ENCODE data around the gene IRX4.
"Not testable (repeated sequence)": the region's sequence is repeated elsewhere in the genome, so short reads cannot be mapped to it uniquely, and the experiment has no call there.

The IRX4 gene

DNA sequence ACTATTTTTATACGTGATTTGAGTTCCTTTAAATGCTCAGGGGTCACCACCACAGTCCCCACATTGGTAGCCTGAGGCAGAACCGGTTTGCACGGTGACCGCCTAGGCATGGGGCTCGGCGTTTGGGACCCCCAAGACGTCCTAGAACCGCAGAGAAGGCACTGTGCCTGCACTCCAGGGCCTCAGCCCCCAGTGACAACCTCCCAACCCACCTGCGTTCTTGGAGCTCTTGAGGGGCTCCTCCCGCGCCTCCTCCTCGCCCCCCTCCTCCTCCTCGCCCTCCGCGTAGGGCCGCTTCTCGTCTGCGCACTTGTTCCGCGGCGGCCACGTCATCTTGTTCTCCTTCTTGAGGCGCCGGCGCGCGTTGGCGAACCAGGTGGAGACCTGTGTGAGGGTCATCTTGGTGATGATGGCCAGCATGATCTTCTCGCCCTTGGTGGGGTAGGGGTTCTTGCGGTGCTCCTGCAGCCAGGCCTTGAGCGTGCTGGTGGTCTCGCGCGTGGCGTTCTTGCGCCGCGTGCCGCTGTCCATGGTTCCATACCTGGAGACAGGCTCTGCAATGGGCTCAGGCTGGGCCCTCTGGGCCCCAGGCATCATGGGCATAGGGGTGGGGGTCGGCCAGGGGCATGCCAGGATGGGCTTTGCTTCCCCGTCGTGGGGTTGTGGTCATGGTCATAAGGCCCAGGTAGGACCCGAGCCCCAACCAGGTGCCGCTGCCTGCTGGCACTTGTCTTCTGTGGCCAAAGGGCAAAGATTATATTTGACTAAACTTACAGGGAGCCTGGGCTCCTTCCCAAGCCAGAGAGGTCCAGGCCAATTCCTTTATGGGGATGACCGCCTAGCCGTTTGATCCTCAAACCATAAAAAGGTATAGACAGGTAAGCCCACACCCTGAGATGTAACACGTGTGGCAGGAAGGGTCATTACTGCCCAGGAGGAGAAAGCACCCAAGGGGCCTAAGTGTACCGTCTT lies 3.1 kb downstream of the IRX4 start:
- no peak for DNase-seq (ENCODE audit: low read depth in 4 of 4, low spot score in 1 of 4)

DNA sequence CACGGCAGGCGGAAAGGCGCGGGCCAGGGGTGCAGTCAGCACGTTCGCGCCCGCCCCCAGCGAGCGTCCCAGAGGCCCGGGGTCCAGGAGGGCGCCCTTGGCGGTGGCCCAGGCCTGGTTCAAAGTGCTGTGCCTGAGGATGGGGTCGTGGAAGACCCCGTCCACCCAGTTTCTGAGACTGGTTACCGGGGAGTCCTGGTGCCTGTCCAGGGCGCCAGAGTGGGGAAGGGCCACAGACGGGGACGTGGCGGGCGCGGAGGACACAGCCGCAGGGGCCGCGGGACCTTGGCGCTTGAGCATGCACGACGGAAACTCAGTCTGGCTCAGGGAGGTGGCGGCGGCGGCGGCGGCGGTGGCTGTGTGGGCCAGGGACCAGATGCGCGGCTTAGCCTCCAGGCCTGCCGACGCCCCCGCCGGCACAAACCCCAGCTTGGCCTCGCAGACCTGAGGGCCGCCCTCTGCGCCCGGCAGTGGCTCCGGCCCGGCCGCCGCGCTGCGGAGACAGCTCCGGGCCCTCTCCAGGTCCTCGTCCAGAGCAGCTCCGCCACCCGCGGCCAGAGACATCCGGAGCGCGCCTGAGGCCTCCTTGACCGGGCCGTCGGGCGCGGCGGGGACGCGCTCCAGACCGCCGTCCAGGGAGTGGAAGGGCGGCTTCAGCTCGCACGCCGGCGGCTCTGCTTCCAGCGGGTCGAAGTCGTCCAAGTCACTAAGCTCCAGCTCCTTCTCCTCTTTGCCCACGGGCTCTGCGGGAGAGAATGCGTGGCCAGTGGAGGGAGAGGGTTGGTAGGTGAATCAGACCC lies 4.5 kb downstream of the IRX4 start:
- DNase-seq (ENCODE audit: low read depth in 4 of 4, low spot score in 1 of 4) = no peak

DNA sequence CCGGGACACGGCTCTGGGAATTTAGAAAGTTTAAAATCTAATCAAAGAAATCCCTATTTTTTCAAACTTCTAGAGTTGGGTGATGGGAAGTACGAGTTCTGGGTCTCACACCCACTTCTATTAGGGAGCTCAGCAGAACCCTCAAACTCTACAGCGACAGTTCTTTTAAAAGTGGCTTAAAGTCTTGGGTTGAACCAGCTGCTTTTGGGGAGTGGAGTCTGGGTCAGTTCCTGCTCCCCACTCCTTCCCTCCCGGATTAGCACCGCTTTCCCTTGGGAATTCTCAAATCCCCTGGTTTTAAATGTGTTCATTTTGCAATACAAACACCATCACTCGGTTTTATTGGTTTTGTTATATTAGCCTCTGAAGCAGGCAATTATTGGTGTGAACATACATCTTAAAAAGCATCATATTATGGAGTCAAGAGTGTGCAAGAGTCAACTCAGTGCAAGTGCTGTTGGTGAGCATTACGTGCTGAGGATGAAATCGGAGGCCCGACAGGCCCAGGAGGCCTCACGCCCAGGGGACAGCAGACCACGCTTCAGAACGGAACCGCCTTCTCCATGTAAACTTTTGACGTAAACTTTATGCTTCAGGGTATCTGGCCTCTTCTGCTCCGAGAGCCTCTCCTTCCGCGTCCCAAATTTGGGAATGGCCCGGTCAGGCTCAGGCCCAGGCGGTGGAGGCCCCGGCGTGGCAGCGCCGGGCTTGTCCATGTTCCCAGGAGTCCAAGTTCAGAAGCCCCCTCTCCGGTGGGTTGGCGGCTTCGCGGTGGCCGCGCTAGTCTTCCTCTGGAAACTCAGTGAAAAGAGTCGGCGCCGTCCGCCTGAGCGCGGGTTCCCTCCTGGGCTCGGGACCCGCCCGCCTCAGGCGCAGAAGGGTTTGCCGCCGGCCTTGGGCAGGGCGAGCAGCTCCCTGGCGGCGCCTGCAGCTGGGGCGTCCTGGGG lies 5.3 kb downstream of the IRX4 start:
- no peak for DNase-seq (ENCODE audit: low read depth in 4 of 4, low spot score in 1 of 4)

DNA sequence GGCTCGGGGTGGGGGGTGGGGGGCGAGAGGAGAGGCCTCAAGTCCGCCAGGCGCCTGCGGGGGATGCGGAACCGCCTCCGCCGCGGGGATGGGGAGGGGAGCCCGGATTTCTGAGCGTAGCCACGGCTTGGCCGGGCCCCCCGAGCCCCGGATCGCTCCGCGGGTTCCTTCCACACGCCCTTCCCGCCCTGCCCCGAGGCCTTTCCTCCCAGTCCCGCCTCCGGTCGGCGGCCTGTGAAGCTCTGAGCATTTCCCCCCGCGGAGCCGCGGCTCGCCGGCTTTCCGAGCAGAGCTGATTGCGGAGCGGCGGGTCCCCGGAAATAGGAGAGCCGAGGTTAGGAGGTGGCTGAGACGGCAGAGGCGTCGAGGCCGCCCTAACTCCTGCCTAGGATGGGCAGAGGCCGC lies 6.1 kb downstream of the IRX4 start:
- DNase-seq (ENCODE audit: low read depth in 4 of 4, low spot score in 1 of 4) = no peak

DNA sequence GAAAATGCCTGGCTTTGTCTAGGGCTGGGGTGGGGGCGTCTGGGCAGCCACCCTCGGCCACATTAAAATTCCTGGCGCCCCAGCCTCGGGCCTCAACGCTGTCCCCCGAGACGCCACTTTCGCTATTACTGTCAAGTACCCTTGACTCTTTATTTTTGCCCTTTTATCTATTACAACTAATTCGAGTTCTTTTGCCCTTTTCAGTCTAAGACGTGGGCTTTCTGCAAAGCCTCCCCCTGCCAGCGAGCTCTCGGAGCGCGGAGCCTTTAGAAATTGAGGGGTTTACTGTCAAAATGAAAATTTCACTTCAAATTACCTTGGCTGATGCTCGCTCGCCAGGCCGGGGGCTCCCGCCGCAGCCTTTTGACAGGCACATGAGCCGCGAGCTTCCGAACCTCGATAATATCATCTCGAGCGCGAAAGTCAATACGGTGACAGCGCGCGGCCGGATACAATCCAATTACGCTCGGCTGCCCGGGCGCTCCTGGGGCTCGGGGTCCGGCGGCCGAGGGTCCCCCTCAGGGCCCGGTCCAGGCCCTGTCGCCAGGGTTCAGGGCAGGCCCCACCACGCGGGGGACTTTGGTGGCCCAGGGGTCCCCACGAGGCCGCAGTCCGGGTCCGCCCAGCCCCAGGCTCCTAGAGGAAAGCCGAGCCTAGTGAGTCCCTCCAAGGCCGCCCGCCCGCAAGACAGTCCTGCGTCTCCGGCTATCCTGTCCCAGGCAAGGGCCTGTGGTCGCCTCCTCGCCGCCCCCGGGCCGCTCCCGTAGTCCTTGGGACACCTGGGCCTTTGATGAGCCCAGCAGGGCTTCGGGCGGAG lies 6.7 kb downstream of the IRX4 start:
- no peak for DNase-seq (ENCODE audit: low read depth in 4 of 4, low spot score in 1 of 4)

DNA sequence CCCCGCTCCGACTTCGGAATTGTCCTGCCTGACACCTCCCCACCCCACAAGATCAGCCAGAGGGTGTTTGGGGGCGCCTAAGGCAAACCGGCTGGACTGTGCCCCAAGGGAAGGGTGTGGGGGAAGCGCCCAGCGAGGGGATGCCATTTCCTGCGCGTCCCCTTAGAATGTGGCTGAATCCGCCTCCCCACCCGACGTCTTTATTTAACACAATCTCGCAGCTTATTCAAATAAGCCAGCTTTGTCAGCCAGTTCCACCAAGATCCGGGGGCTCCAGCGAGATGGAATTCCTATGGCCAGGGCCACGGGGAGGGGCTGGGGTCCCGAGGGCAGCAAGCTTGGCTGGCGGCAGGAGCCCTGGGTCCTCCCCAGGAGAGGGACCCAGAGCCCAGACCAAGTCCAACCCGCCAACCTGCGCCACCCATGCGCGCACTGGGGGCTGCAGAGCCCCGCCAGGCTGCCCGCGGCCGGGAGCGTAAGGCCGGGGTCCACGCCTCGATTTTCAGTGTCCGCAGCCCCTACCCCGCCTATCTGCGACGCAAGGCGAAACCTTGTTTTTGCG lies 7.4 kb downstream of the IRX4 start:
- no peak for DNase-seq (ENCODE audit: low read depth in 4 of 4, low spot score in 1 of 4)

DNA sequence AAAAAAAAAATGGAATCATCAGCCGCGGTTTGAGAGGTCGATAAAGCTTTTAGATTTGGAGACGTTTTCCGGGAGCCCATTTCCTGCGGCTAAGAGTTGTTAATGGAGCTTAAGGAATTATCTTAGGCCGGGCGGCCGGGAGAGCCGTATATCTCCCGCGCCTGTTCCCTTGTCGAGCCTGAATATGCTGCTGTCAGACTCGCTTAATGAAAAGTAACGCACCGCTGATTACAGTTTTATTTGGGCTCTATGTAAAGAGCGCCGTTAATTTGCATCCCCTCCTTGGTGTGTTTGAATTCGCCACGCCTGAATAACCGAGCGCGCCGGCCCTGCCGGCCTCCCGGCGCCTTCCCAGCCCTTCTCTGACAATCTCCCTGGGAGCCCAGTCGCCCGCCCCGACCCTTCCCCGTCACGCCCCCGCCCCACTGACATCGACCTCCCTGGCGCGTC lies 7.9 kb downstream of the IRX4 start:
- no peak for DNase-seq (ENCODE audit: low read depth in 4 of 4, low spot score in 1 of 4)

DNA sequence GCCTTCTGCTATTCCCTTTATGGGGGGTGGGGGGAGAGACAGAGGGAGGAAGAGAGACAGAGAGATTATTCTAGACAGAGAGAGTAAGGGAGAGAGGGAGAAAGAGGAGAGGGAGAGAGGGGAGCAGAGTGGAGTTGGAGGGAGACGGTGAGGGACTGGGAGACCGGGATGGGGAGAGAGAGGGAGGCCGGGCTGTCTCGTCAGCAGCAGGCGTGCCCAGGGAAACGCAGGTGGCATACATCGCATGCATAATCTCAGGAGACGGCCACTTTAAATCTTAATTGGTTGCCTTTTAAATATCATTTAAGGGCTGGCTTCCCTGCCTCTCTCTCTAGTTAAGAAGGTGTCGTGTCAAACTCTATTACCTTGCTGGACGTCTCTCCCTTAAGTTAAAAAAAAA lies 8.4 kb downstream of the IRX4 start:
- no peak for DNase-seq (ENCODE audit: low read depth in 4 of 4, low spot score in 1 of 4)

DNA sequence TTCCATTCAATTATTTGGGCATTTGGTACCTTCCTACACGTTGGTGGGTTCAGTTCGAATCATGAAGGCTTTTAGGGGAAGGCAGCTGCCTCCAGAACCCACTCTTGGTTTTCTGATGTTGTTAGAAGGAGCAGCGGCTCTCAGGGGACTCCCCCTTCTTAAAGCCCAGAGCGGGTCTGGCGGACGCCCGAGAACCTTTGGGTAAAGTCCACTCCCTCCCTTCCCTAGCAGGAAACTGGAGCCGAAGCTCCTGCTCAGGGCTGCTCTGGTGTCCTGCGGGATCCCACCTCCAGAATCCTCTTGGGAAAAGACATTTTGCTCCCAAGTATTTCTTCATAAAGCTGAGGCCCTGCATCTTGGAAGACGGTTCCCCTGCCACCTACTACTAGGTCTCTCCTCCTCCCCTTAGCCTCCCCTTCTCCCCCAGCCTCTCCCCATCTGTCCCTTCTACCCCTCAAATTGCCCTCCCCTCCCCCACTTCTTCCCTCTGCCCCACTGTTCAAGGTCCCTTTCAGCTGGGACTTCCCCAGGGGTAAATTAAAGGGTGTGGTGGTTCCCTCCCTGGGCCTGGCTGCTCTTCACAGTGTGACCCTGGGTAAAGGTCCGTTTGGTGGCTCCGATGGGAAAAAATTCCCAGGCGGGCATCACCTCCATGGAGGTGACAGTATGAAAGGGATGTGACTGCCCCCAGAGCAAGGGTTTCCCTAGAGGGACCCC lies 9.3 kb downstream of the IRX4 start:
- no peak for DNase-seq (ENCODE audit: low read depth in 4 of 4, low spot score in 1 of 4)

DNA sequence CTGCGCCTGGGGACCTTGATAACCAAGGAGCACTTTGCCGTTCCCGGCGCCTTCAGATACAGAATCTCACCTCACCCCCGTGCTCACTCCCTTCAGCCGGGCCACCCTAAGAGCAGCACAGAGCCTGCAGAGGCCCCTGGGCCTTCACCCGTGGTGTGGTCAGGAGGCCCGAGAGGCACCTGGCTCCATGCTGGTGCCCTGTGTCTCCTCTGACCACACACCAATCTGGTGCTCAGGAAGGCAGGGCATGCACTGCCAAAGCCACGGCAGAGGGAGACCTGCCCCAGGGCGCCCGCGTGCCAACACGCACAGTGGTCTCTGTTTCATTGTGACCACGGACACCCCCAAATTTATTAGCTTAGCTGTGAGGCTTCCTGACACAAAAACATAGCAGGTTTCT lies 11.3 kb downstream of the IRX4 start:
- DNase-seq (ENCODE audit: low read depth in 4 of 4, low spot score in 1 of 4) = no peak

DNA sequence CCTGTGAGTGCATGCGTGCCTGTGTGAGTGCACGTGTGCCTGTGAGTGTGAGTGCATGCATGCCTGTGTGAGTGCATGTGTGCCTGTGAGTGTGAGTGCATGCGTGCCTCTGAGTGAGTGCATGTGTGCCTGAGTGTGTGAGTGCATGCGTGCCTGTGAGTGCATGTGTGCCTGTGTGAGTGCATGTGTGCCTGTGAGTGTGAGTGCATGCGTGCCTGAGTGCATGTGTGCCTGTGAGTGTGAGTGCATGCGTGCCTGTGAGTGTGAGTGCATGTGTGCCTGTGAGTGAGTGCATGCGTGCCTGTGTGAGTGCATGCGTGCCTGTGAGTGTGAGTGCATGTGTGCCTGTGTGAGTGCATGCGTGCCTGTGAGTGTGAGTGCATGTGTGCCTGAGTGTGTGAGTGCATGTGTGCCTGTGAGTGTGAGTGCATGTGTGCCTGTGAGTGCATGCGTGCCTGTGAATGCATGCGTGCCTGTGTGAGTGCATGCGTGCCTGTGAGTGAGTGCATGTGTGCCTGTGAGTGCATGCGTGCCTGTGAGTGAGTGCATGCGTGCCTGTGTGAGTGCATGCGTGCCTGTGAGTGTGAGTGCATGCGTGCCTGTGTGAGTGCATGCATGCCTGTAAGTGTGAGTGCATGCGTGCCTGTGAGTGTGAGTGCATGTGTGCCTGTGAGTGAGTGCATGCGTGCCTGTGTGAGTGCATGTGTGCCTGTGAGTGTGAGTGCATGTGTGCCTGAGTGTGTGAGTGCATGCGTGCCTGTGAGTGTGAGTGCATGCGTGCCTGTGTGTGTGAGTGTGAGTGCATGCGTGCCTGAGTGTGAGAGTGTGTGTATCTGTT lies 12.1 kb downstream of the IRX4 start:
- DNase-seq (ENCODE audit: low read depth in 4 of 4, low spot score in 1 of 4) = not testable (repeated sequence)

DNA sequence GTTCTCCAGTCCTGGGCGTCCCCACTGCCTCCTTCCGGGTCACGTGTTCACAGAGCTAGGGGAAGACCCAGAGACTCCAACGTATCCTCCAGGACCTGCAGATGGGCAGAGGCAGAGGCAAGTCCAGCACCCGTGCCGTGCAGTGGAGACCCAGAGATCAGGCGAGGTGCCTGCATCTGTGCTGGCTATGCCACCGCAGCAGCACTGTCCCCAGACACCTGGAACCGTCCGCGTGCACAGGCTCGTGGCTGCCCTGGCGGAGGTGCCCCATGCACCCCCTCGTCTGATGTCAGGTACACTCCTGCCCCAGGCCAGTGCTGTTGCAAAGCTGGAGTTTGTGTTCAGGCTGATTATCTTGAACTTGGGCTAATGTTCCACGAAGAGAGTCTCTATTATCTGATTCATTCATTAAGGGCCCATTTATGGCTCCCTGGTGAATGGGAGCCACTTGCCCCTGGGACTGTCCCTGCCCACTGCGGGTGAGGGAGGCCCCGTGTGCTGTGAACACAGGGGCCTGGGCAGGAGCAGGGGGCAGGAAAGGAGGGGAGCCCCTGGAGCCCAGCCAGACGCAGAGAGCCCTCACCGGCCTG lies 13.7 kb downstream of the IRX4 start:
- DNase-seq (ENCODE audit: low read depth in 4 of 4, low spot score in 1 of 4) = no peak

DNA sequence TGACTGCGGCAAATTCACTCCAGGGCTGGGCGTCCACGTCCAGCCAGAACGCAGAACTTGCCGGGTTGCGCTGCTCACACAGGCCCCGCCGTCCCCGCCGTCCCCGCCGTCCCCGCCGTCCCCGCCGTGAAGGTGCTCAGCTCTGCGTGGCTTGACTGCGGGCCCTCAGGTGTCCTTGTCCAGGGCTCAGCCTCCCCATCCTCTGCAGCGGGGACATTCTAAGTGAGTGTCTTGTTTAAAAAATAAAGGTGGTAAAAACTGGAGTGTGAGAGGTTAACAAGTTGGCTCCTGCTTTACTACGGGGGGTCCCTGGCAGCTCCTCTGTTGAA lies 14.9 kb downstream of the IRX4 start:
- DNase-seq (ENCODE audit: low read depth in 4 of 4, low spot score in 1 of 4) = no peak

DNA sequence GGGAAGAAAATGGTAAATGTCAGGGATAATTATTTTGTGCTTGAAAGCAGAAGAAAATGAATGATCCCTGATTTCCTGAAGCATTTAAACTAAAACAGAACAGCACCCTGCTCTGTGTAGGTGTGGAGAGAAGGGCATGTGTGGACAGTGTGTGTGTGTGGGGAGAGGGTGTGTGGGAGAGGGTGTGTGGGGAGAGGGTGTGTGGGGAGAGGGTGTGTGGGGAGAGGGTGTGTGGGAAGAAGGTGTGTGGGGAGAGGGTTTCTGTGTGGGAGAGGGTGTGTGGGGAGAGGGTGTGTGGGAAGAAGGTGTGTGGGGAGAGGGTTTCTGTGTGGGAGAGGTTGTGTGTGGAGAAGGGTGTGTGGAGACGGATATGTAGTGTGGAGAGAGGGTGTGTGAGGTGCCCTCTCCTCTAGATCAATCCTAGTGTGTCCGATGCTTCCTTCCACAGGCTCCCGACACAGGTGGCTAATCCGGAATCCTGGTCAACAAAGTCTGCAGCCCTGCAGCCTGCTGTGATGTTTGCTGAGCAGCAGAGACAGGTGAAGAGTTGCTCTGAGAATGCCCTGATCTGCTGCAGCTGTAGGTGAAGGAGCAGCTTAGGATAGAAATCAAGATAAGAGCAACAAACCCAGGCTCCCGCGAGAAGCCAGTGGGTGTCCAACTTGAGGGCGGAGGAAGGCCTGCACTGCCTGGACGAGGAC lies 15.5 kb downstream of the IRX4 start:
- DNase-seq (ENCODE audit: low read depth in 4 of 4, low spot score in 1 of 4) = no peak

DNA sequence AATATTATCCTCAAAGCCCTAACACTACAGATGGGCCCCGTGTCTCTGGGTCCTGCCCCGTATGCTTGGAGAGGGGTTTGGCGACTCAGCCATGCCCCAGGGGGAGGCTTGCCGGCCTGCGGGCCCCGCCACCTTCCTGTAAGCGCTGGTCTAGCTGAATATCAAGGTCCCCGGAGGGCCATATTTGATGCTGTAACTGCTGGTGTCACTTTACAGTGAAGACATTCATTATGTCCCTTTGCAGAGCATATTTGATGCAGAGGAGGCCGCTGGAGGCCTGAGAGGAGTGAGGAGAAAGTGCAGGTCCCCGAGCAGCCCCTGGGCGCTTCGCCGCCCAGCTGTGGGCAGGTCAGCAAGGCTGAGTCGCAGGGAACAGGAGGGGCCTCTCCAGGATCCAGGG lies 16.8 kb downstream of the IRX4 start:
- DNase-seq (ENCODE audit: low read depth in 4 of 4, low spot score in 1 of 4) = no peak

DNA sequence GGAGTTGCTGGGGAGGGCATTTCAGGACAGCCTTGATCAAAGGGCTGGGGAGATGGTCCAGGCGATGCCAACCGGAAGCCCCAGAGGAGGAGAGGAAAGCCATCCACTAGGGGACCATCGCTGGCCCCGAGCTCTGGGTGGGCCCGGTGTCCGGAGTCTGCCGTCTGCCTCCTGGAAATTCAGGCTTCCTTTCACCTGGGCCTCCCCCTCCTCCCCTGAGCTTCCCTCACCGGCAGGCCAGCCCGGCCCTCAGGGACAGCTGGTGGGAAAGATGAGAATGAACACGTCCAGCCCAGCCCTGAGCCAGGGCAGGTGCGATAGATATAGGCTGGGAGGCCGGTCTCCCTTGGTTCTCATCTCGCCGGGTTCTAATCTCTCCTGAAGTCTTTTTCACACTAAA lies 17.2 kb downstream of the IRX4 start:
- no peak for DNase-seq (ENCODE audit: low read depth in 4 of 4, low spot score in 1 of 4)

DNA sequence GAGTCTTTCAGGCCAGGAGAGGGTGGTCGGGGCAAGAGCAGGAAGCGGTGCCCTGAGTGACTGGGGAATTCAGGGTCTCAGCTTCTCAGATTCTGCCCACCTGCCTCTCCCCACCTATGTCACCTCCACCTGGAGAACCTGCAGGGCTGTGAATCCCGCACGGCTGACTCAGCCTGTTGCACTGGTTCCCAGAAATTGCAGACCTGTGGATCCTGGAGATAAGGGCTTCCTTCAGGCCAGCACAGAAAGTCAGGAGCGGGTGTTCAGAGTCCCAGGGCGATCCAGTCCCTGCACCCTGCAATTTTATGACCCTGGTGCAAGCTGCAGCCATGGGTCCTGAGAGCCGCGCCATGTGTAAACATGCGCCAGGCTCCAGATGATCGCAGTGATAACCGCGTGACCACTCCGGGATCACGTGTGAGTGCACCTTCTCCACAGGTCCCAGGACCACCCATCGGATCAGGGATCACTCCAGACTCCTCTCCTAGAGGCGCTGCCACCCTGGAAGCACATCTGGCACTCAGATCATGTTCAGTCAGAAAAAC lies 17.8 kb downstream of the IRX4 start:
- DNase-seq (ENCODE audit: low read depth in 4 of 4, low spot score in 1 of 4) = no peak
